GM18858 (cell line): ENCODE measurements around the gene MAP4K2.

ENCODE experiments used
- ATAC-seq: cut with Tn5 transposase; IDR thresholded peaks from one replicate; pipeline ENCODE4 v1.9.1; 2021; ENCODE audit not compliant: unreplicated experiment

The MAP4K2 gene

DNA sequence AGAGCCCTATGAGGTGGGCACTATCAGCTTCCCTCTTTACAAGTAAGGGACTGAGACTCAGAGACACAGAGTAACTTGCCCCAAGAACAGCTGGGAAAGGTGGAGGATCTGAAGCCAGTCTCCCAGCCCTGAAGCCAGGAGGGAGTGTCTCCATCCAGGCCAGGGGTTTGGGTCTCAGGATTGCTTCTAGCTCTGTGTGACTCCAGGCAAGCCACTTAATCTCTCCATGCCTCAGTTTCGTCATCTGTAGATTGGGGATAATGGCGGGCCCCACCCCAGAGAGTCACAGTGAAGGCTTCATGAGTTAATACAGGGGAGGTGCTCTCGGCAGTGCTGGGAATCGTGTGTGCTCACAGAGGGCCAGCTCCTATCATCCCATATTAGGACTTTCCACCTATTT is 10.5 kb downstream of the MAP4K2 start:
- ATAC-seq: no peak

DNA sequence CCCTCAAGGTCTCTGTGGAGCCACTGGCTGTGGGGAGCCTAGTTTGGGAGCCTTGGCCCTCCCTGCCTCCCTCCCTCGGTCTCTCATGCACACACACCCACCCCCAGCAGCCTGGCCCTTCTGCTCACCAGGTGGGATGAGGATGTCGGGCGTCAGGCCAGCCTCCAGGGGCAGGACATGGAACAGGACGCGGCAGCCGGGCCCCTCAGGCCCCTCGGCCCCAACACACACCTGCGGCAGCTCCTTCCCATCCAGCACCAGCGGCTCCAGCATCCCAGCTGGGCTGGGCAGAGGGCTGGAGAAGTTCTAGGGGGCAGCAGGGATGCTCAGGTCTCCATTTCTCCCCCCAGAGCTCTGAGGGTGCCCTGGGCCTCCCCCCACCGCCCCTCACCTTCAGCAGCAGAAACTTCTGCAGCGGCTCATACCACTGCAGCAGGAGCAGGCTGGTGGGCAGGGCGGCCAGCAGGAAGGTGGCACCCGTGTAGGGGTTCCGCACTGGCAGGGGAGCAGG is 11.2 kb downstream of the MAP4K2 start:
- ATAC-seq: no peak

DNA sequence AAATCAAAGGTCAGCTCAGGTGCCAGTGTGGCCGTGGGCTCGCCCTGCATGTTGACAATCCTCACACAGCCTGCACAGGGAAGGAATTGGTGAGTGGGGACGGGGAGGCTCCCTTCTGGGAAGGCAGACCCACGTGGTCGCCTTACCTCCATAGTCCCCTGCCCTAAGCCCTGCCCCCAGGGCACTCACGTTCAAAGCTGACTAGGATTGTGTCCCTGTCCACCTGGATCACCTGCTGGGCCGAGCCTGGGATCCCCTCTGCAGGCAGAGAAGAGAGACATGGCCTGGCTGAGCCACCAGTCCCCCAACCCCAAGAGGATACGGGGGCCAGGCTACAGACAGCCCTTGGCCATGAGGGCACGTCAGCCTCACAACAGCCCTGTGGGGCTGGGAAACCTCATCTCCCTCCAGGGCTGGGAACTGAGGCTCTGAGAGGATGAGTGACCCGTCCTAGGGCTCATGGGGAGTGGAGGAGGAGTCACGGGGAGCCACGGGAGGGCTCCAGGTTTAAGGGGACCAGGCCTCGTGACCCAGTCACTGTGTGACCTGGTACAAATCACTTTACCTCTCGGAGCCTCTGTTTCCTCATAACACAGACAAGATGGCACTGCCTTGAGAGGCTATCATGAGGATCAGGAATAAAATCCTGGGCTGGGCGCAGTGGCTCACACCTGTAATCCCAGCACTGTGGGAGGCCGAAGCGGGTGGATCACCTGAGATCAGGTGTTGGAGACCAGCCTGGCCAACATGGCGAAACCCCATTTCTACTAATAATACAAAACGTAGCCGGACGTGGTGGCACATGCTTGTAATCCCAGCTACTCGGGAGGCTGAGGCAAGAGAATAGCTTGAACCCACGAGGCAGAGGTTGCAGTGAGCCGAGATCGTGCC is 12.6 kb downstream of the MAP4K2 start:
- no peak for ATAC-seq

DNA sequence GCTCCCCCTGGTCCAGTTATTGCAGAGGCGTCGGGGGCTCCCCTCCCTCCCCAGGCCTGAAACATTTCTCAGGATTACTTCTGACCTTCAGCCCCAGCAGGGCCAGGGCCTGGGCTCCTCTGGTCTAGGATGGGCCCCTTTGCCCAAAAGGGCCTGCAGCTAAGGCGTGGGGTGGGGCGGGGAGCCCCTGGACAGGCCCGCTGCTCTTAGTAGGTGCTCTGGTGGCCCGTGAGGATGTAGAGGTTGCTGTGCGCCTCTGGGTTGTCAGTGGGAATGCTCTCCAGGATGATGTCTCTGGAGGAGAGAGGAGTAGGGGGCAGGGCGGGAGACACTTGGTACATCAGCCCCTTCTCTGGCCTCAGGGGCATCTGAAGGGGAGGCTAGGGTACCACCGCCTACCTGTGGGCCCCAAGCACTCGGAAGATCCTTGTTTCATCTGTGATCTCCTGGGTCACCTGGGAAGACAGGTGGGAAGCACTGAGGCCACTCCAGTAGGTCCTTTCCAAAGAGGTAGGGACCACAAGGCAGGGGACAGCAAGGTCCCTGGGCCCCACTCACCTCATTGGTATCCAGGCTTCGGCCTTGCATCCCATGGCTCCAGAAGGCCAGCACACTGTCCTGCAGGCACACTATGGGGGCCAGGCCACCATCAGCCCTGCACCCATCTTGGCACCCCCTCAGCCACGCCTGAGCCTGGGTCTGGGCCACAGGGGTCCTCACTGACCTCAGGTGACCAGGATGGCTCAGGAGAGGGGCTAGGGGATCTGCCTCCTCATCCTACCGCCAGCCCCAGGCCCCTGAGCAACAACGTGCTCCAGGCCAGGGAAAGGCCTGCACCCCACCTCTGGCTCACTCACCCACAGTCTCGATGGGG is 13.4 kb downstream of the MAP4K2 start:
- ATAC-seq: no peak

DNA sequence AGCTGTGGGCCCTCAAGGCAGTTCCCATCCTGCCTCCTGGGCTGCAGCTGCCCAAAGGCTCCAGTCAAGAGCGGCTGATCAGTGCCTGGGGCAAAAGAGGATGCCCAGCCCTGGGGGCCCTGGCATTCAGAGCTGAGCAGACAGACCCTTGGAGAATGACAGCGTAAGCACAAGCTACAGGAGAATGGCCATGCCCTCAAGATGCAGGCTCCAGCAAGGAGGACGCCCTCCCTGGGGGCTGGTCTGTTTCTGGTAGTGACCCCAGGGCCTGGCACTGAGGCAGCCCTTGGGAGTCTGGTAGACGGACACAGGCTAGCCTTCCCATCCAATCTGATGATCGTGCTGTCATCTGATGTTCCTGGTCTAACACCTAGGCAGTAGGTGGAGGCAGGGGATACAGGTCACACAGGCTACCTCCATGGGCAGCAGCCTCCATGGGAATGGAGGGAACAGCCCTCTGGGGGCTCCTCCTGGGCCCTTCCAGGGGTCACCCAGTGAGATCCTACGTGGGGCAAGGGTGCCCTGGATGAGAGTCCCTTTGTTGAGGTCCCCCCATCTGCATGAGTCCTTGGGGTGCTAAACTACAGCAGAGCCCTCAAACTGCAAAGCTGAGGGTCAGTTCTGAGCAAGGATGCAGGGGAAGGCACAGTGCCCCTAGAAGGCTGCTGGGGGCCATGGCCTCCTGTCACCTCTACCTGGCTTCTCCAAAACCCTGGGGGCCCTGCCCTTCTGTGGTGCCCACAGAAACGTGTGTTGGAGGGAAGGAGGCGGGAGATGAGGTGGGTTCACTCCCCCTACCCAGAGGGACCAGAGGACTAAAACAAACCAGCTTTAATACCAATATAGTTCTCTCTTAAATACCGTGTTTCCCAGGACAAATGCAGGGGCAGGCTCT is 14.4 kb downstream of the MAP4K2 start:
- no peak for ATAC-seq

DNA sequence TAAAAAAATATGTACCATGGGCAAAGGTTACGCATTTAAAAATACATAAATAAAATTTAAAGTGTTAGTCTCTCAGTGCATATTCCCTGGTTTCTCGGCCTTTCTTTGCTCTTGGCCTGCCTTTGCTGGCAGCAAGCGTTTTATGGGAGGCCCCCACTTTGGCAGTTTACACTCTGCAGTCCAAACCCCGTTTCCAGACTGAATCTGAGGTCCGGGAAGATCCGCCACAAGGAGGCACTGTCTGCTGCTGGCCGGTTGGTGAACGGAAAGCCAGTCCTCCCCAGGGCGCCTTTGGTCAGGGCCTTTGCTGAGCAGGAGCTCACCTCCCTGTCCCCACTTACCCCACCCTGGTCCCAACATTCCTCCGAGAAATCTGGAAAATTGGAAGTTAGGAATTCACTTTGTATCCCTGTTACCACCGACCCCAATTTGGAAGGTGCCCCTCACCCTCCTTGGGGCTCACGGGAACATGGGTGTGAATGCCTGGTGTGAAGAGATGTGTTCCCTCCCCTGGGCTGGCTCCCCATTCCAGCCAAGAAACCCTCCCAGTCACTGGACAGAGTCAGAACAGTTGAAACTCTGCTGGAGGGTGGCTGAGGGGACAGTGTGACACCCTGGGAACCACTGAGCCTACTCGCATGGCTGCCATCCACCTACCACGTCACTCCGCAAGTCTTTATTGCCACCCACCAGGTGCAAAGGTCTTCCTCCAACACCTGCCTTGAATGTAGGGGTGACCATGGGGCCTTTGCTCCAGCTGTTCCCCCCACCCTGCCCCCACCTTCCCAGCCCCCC is 15.3 kb downstream of the MAP4K2 start:
- no peak for ATAC-seq

DNA sequence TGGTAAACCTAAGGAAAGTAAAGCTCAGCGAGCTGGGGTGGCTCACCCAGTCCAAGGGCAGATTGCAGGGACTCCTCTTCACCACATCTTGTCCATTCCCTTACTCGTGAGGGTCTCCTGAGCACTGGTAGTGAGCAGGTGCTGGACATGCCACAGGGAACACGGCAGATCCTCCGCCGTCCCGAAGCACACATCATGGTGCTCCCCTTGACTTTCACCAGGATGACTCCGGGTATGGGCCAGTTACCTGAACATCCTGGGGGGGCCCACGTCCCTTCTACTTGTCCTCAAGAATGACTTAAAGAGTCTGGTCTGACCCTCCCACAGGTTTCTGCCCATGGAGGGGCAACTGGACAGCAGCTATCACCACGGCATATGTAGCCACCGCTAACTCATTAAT is 16.7 kb downstream of the MAP4K2 start:
- no peak for ATAC-seq

DNA sequence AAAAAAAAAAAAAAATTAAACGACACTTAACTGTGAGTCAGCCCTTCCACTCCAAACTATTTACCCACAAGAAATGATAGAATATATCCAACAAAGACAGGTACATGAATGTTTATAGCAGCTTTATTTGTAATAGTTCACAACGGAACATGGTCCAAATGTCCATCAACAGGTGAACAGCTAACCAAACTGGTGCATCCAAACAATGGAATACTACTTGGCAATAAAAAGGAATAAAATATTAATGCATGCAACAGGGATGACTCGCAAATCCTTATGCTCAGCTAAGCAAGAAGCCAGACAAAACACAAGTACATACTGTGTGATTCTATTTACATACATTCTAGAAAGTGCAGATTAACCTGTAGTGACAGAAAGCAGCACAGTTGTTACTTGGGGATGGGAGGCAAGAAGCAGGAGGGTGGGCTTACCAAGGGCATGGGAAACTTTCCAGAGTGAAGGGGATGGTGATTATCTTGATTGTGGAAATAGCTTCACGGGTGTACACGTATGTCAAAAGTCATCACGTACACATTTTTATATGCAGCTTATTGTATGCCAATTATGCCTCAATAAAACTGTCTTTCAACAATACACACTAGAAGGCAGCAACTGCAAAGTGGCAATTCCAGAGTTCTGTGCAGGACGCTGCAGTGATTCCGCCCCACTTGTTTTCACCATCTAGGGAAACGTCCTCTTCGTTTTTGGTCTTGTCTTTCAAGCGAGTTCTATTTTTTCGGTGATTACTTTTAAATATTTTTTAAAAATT is 18.0 kb downstream of the MAP4K2 start:
- ATAC-seq: no peak

DNA sequence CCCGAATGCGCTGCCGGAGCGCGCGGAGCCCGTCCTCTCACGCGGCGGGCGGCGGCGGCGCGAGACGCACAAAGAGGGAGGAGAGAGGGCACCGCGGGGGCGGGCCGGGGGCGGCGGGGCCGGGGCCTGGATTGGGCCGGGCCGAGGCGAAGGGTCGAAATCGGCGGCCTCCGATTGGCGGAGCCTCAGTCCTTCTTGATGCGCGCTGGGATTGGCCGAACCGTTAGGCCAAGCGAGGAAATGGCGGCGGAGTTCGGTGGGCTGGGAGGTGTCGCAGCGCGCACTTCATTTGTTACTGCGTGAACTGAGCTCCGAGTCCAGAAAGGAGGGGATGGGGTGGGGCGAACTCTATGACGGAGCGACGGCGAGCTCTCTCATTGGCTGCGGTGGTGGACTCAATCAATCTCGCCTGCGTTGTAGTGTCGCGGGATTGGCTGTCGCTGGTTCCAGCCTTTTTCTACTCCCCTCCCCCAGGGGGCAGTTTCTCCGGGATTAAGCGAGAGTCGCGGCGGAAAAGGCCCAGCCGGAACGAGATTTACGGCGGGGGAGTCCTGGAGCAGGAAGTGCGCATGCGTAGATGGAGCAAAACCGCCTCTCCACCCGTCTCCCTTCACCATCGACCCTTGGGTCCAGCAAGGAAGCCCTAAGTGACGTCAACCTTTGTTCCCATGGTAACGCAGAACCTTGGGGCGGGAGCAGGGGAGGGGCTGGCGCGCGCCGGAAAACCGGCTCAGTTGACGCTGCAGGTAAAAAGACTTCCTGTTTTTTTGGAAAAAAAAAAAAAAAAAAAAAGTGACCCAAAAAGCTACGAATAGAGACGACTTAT is 24.3 kb downstream of the MAP4K2 start, which contains the start of gene SF1:
Gene SF1, minus strand, starts transcription at position 70 of the 826 bp plus-strand sequence. CDS start 150 bp downstream, outside the sequence.
- peak; percentile 64 for ATAC-seq

DNA sequence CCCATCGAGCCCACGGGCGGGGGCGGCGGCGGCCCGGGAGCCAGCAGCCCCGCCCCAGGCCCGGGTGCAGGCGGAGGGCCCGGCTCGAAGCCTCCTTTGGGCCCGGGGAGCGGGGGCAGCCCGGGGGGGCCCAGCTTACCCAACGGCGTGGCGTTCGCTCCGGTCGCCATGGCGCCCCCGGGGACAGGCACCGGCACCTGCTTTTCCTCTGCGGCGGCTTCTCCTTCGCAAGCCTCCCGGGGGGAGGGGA is 24.9 kb downstream of the MAP4K2 start:
- no peak for ATAC-seq

DNA sequence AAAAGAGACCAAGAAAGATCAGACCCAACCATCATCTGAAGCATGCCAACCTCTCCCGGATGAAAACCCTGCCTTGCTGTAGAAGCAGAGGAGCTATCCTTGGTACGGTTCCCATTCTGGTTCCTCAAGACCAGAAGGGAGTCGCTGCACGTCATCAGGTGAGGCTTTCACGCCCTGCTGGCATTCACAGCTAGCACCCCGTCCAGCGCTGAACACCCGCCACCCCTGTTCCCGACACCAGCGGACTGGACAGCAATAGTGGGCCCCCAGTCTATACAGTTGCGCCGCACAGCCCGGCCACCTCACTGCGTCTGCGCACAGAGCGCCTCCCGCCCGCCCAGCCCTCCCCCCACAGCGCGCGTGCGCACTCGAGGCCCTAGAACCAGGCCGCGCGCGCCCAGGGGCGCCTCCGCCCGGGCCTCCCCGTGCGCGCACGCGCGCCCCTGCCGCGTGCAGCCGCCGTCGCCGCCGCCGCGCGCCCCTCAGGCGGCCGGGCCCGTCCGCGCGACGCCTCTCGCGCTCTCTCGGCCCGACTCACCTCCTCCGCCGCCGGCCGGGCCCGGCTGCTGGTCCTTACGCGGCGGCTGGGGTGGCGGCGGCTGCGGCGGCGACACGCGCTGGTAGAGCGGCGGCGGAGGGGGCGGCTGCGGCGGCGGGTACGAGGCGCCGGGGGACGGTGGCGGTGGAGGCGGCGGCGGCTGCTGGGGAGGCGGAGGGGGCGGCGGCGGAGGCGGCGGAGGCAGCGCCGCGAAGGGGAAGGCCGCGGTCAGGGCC is 25.4 kb downstream of the MAP4K2 start:
- ATAC-seq: no peak

DNA sequence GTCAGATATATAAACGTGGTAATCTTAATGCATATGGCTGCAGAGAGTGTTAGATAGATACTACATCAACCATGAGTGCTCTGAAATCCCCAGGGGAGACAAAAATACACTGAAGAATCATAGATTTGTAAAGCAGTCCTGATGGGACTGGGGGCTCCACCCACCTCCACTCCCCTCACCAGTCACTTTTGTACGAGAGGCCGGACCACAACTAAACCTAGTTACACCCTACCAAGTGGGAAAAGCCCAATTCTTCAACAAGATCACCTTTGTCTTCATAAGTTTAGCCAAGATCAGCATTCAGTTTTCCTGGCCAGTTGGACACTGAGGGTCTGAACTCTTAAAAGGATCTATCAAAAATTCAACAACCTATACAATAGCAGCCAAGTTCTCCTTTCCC is 26.1 kb downstream of the MAP4K2 start:
- ATAC-seq: no peak

DNA sequence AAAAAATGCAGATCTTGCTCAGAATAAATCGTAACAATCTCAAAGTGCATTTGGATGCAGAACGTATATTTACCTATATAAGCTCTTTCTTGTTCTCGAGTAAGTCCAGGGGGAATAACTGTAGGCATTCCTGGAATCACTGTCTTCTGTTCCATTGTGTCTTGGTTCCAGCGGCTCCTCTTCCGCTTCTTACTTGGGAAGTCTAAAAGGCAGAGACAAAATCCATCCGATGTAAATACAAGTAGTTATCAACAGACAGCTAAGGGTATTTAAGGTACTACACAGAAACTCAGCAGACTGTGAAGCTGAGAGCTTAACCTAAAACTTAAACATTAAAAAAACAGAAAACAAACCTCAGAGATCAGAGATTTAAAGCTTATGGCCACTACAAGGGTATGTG is 26.6 kb downstream of the MAP4K2 start:
- ATAC-seq: no peak

DNA sequence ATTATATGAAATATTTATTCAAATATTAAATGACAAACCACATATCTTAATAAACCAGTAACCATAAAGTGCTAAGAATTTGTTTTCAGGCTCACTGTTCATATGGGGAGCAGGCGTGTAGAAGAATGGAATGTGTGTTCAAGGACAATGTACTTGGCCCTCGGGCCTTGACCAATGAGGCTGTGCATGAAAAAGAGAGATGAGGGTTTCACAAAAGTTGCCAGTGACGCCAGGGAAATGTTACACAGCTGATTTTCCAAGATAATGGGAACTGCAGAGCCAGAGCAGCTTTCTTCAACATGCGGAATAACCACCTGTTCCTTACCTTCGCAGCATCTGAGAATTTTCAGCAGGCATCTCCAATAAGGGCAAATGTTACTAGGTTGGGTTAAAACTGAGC is 28.9 kb downstream of the MAP4K2 start:
- ATAC-seq: no peak

DNA sequence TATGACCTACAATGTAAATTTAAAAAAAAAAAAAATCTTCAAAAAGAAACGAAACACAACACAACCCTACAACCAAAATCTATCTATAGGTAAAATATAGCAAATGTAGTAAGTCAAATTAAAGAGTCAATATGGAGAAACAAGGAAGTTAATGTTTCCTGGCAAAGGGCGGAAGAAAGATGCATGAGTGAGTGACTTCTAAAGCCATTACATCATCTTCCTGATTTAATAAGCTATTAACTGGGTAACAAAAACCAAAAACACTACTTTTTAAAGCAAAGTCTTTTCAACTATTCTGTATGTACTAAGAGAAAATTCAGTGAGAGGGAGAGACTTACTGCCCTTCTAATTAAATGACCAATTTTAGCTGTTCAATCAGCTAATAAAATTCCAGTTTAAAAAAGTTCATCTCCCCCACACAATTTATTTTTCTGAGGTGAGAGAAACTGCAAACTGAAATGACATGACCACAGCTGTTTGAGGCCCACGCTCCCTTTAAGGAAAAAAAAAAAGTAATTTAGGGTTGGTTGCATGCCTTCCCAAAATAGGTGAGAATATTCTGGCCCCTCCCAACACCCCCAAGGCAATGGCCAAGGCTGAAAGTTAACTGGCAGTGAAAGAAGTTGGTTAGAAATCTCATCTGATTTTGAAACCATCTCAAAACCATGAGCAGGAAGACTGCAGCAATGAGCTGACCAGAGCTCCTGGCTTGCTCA is 30.6 kb downstream of the MAP4K2 start:
- no peak for ATAC-seq

DNA sequence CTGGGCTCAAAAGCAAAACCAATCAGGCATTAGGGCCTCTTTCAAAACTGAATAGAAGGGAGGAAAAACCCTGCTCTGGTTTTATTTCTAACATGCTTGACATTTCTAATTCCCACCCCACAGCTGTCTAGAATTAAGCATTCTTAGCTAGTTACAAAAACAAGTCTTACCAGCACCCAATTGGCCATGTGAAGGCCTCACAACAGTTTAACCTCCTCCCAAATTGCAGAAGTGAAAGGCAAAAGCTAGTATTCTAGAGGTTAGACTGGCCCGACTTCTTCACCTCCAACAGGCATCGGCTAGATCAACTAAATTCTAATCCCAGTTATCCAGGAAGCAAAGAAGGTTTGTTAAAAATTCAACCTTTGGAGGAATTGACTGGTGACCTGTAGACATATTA is 31.2 kb downstream of the MAP4K2 start:
- no peak for ATAC-seq

DNA sequence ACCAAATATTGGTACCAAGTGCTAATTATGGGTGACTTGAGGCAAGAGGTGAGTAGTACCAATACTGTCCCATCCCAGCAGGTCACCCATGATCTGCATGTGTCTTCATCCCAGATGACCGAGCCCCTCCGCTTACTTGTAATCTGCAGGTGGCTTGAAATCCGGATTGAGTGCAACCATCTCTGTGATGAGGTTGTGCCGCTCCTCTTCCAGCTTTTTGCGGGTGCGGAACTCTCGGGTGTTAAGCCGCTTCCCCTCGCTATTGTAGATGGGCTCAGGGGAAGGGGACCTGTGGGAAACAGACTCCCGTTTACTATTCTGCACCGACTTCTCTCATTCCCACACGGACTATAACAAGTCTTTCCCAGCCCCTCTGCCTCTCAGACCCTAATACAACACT is 32.9 kb downstream of the MAP4K2 start:
- no peak for ATAC-seq
